Upper lobe of left lung (tissue), 4 donors: ENCODE data around the gene MBTPS2.

Source experiments
- CTCF ChIP-seq, 6 experiments: fragments of 450-650 bp in 4 of 6; fragments of 200-600 bp in 2 of 6; sonication (generic) in 2 of 6; IDR thresholded peaks; one replicate each; pipeline ENCODE4 v1.5.1; 2016 to 2019; ENCODE audit warnings: antibody characterized with exemption in 6 of 6
- EP300 ChIP-seq, 4 donors: sonication (generic); formaldehyde crosslinking; IDR thresholded peaks; one replicate each; pipeline ENCODE4 v1.5.1; 2017; ENCODE audit warnings: antibody characterized with exemption in 4 of 4, control low read depth in 2 of 4
- POLR2A ChIP-seq, 4 donors: fragments of 450-650 bp; IDR thresholded peaks; one replicate each; pipeline ENCODE4 v1.5.1; 2016 to 2017; ENCODE audit warnings: antibody characterized with exemption in 4 of 4, mild to moderate bottlenecking in 2 of 4

DNA sequence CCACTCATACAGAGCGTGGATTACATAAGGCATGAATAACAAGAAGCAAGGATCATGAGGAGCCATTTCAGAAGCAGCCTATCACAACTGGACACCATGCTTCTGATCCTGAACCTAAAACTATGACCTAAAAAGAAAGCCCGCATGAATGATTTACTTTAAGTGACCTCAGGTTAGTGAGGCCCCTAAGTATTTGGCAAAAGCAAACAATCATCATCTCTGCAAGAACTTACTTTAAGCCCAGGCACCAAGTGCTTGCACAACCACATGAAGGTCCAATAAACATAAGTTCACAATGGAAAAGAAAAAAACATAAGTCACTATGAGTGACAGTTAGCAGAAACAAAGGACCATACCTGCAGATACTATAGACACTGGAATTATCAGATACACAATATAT lies 7.9 kb upstream of the MBTPS2 start:
- no peak for TF ChIP-seq EP300 (IDR thresholded peaks at IDR 0.05)
- TF ChIP-seq CTCF (IDR thresholded peaks at IDR 0.05) = no peak
- TF ChIP-seq POLR2A (IDR thresholded peaks at IDR 0.05) = no peak
